WTC11 (cell line): Measurements from ENCODE around the gene CDKL5. TPM values are rescaled to one million over a fixed set of nuclear protein-coding genes. Genes with fewer than 3 reads are reported as not detected.

Experiments
- ATAC-seq: fragments of 200-7000 bp; cut with Tn5 transposase; 2 replicates; pipeline ENCODE4 v1.10.0; 2021; ENCODE audit warnings: mild to moderate bottlenecking, moderate library complexity
- CTCF ChIA-PET: fragments of 300-600 bp; sonication (Branson Sonifier 250); formaldehyde crosslinking; loops from one replicate; lab custom pipeline; 2021; ENCODE audit warnings: antibody characterized with exemption; lab: Charles Lee
- POLR2A ChIA-PET: fragments of 350-600 bp; sonication (Branson Sonifier 250); formaldehyde crosslinking; loops from one replicate; lab custom pipeline; 2021; ENCODE audit warnings: antibody characterized with exemption; lab: Charles Lee
- DNase-seq: peaks from one replicate; pipeline ENCODE4 v3.0.0; 2021; ENCODE audit warnings: low spot score
- H3K27ac Mint-ChIP-seq: 2 replicates; pipeline ENCODE4 v1.8.0; 2021; ENCODE audit warnings: mixed read lengths
- H3K27me3 Mint-ChIP-seq: 2 replicates; pipeline ENCODE4 v1.8.0; 2021; ENCODE audit warnings: low read depth, mild to moderate bottlenecking, moderate library complexity, mixed read lengths
- H3K36me3 Mint-ChIP-seq: 2 replicates; pipeline ENCODE4 v1.8.0; 2021; ENCODE audit warnings: mixed read lengths
- H3K4me1 Mint-ChIP-seq: 2 replicates; pipeline ENCODE4 v1.8.0; 2022; ENCODE audit warnings: mixed read lengths
- H3K4me3 Mint-ChIP-seq: 2 replicates; pipeline ENCODE4 v1.8.0; 2021; ENCODE audit warnings: mild to moderate bottlenecking, moderate library complexity, mixed read lengths
- H3K9me3 Mint-ChIP-seq: 2 replicates; pipeline ENCODE4 v1.8.0; 2021; ENCODE audit warnings: mixed read lengths
- ATF2 ChIP-seq: sonication (generic); formaldehyde crosslinking; IDR thresholded peaks from 2 replicates; pipeline ENCODE4 v1.8.1; 2022; ENCODE audit warnings: low read depth, missing genetic modification reagents, borderline replicate concordance
- ATF3 ChIP-seq: sonication (generic); formaldehyde crosslinking; conservative IDR thresholded peaks from 2 replicates; pipeline ENCODE4 v1.8.1; 2022; ENCODE audit warnings: mild to moderate bottlenecking, missing genetic modification reagents
- CDX4 ChIP-seq: fragments of 250-450 bp; sonication (Bioruptor Pico); IDR thresholded peaks from 2 replicates; pipeline ENCODE4 v1.9.0; 2021; ENCODE audit warnings: moderate library complexity, mild to moderate bottlenecking, inconsistent platforms, borderline replicate concordance
- CREM ChIP-seq: sonication (generic); formaldehyde crosslinking; IDR thresholded peaks from 2 replicates; pipeline ENCODE4 v1.8.1; 2022; ENCODE audit warnings: mild to moderate bottlenecking, missing genetic modification reagents, moderate library complexity
- ELF4 ChIP-seq: sonication (generic); formaldehyde crosslinking; IDR thresholded peaks from 2 replicates; pipeline ENCODE4 v1.8.1; 2022; ENCODE audit warnings: low read depth, mild to moderate bottlenecking, moderate library complexity, missing genetic modification reagents
- ERG ChIP-seq: fragments of 250-450 bp; sonication (Bioruptor Pico); IDR thresholded peaks from 2 replicates; pipeline ENCODE4 v1.8.0; 2021; ENCODE audit warnings: mild to moderate bottlenecking
- FOXP1 ChIP-seq: sonication (generic); formaldehyde crosslinking; IDR thresholded peaks from 2 replicates; pipeline ENCODE4 v1.8.0; 2022; ENCODE audit warnings: missing genetic modification reagents, mild to moderate bottlenecking, moderate library complexity, borderline replicate concordance
- GTF2I ChIP-seq: fragments of 250-450 bp; sonication (Bioruptor Pico); conservative IDR thresholded peaks from 2 replicates; pipeline ENCODE4 v1.4.0; 2021; ENCODE audit warnings: mild to moderate bottlenecking
- KAT7 ChIP-seq: sonication (generic); formaldehyde crosslinking; IDR thresholded peaks from 2 replicates; pipeline ENCODE4 v1.8.1; 2023; ENCODE audit warnings: missing genetic modification reagents, mild to moderate bottlenecking, borderline replicate concordance
- MAX ChIP-seq: sonication (generic); formaldehyde crosslinking; IDR thresholded peaks from 2 replicates; pipeline ENCODE4 v1.8.0; 2022; ENCODE audit warnings: mild to moderate bottlenecking, missing genetic modification reagents
- MXD4 ChIP-seq: fragments of 250-450 bp; sonication (Bioruptor Pico); IDR thresholded peaks from 2 replicates; pipeline ENCODE4 v1.8.0; 2021; ENCODE audit warnings: mild to moderate bottlenecking, moderate library complexity, borderline replicate concordance
- NFATC4 ChIP-seq: fragments of 250-450 bp; sonication (Bioruptor Pico); IDR thresholded peaks from 2 replicates; pipeline ENCODE4 v1.9.0; 2021; ENCODE audit warnings: mild to moderate bottlenecking
- NFE2L1 ChIP-seq: sonication (generic); formaldehyde crosslinking; IDR thresholded peaks from 2 replicates; pipeline ENCODE4 v1.8.1; 2023; ENCODE audit warnings: missing genetic modification reagents
- SMAD3 ChIP-seq: sonication (generic); formaldehyde crosslinking; IDR thresholded peaks from 2 replicates; pipeline ENCODE4 v1.8.0; 2022; ENCODE audit warnings: missing genetic modification reagents, mild to moderate bottlenecking, borderline replicate concordance
- SMAD4 ChIP-seq: sonication (generic); formaldehyde crosslinking; IDR thresholded peaks from 2 replicates; pipeline ENCODE4 v1.8.0; 2022; ENCODE audit warnings: mild to moderate bottlenecking, missing genetic modification reagents
- SOX15 ChIP-seq: fragments of 250-450 bp; sonication (Bioruptor Pico); IDR thresholded peaks from 2 replicates; pipeline ENCODE4 v1.9.0; 2021; ENCODE audit warnings: mild to moderate bottlenecking
- TP53 ChIP-seq: sonication (generic); formaldehyde crosslinking; IDR thresholded peaks from 2 replicates; pipeline ENCODE4 v1.8.1; 2023; ENCODE audit warnings: mild to moderate bottlenecking, missing genetic modification reagents
- ZBTB43 ChIP-seq: sonication (generic); formaldehyde crosslinking; IDR thresholded peaks from 2 replicates; pipeline ENCODE4 v1.8.1; 2023; ENCODE audit warnings: mild to moderate bottlenecking, missing genetic modification reagents
- ZNF121 ChIP-seq: sonication (generic); formaldehyde crosslinking; IDR thresholded peaks from 2 replicates; pipeline ENCODE4 v1.8.0; 2023; ENCODE audit warnings: missing genetic modification reagents
- ZNF317 ChIP-seq: sonication (generic); formaldehyde crosslinking; IDR thresholded peaks from 2 replicates; pipeline ENCODE4 v1.8.1; 2023; ENCODE audit warnings: low read depth, mild to moderate bottlenecking, moderate library complexity, missing genetic modification reagents, borderline replicate concordance
- ZNF532 ChIP-seq: fragments of 250-450 bp; sonication (Bioruptor Pico); IDR thresholded peaks from 2 replicates; pipeline ENCODE4 v1.9.0; 2021; ENCODE audit warnings: mild to moderate bottlenecking, borderline replicate concordance
- total RNA-seq: library from RNA; stranded (reverse); gene quantifications from 3 replicates; pipeline ENCODE4 v1.2.3, GENCODE V29; 2021

Gene CDKL5
- total RNA-seq, 1 experiment from 2014 or later, result 13.6 TPM

- Mint-ChIP-seq H3K4me1 (peaks cover 21% of the 10 kb centered on the region), H3K27me3 (no peaks in the 10 kb centered on the region), H3K27ac (no peak overlapping the region), H3K36me3 (peaks cover 10% of the 10 kb centered on the region), H3K9me3 (peaks cover 6% of the 10 kb centered on the region), H3K4me3 (no peak overlapping the region)
- DNase-seq, result no peak
- ChIA-PET CTCF (no interaction called here), POLR2A (no interaction called here)
- no peak for ATAC-seq
- TF ChIP-seq FOXP1 (CRISPR knock-in tag) (no peak), ELF4 (CRISPR knock-in tag) (no peak), ATF2 (CRISPR knock-in tag) (no peak), MXD4 (CRISPR knock-in tag) (no peak), NFATC4 (no peak), ERG (no peak), ATF3 (CRISPR knock-in tag) (no peak), NFE2L1 (no peak), KAT7 (CRISPR knock-in tag) (no peak), MAX (no peak), CDX4 (no peak), SOX15 (CRISPR knock-in tag) (no peak), SMAD4 (CRISPR knock-in tag) (no peak), CREM (no peak), ZNF317 (CRISPR knock-in tag) (no peak), TP53 (CRISPR knock-in tag) (no peak), GTF2I (CRISPR knock-in tag) (no peak)
These were observed 213.9 kb downstream of the CDKL5 start for GRCh38 chrX:18639280-18639679.

GRCh38 chrX:18640686-18641085, 215.3 kb downstream of the CDKL5 start:
- Mint-ChIP-seq H3K36me3 (peaks cover 4% of the 10 kb centered on the region; the same call in 1 of the 2 replicates), H3K27ac (no peak overlapping the region), H3K9me3 (peaks cover under 1% of the 10 kb centered on the region; the same call in 1 of the 2 replicates), H3K4me1 (peaks cover 15% of the 10 kb centered on the region), H3K4me3 (no peak overlapping the region), H3K27me3 (no peaks in the 10 kb centered on the region; the same call in 1 of the 2 replicates)
- ChIA-PET POLR2A (interaction anchor here (0.6 to 0.8 kb wide), 2 partner anchors 13 to 201 kb away, joined by 3 read pairs; no protein-coding TSS in a partner anchor), CTCF (interaction anchor here (0.5 to 1.1 kb wide), 2 partner anchors 9 to 853 kb away, joined by 3 to 4 read pairs; no protein-coding TSS in a partner anchor)
- DNase-seq (peak; percentile 66), ATAC-seq (peak; percentile 99)
- TF ChIP-seq ZNF317 (CRISPR knock-in tag) (no peak), MAX (peak; percentile 90)

- CTCF ChIA-PET, result no interaction called here
These were observed 217.8 kb downstream of the CDKL5 start for GRCh38 chrX:18643243-18643642.

More at GRCh38 chrX:18643243-18643642, 217.8 kb downstream of the CDKL5 start:
- TF ChIP-seq SMAD3, result no peak
- TF ChIP-seq ZNF121 (CRISPR knock-in tag), result no peak
- TF ChIP-seq ATF2 (CRISPR knock-in tag), result no peak
- no peak for TF ChIP-seq ZBTB43
- TF ChIP-seq ZNF532, result no peak
- TF ChIP-seq NFE2L1, result no peak
- TF ChIP-seq, all 79 proteins: peak for 0
- H3K9me3 Mint-ChIP-seq, result no peaks in the 10 kb centered on the region
- H3K27ac Mint-ChIP-seq, result no peak overlapping the region
- no peaks in the 10 kb centered on the region; the same call in 1 of the 2 replicates for H3K27me3 Mint-ChIP-seq
- peaks cover 15% of the 10 kb centered on the region for H3K4me1 Mint-ChIP-seq
- ATAC-seq (no peak), DNase-seq (no peak)
- H3K4me3 Mint-ChIP-seq, result no peak overlapping the region
- no peaks in the 10 kb centered on the region for H3K36me3 Mint-ChIP-seq
- POLR2A ChIA-PET, result no interaction called here
